PC-9 (cell line): ENCODE results near the gene EIF5A. TPM values are rescaled to one million over a fixed set of nuclear protein-coding genes. Genes with fewer than 3 reads are reported as not detected.
"Not testable (repeated sequence)": the region's sequence is repeated elsewhere in the genome, so short reads cannot be mapped to it uniquely, and the experiment has no call there.

Experiments used
- BruUV-seq: library from RNA; stranded (reverse); fragments of 400-500 nt; replicated peaks from 2 replicates; lab custom pipeline; 2021; lab: Mats Ljungman, UMichigan
- CTCF ChIA-PET: fragments of 300-600 bp; sonication (Branson Sonifier 250); formaldehyde crosslinking; loops from one replicate; lab custom pipeline; 2022; ENCODE audit warnings: antibody characterized with exemption; lab: Charles Lee
- POLR2A ChIA-PET: fragments of 300-600 bp; sonication (Branson Sonifier 250); formaldehyde crosslinking; loops from one replicate; lab custom pipeline; 2022; ENCODE audit warnings: antibody characterized with exemption; ENCODE audit not compliant: unreplicated experiment; lab: Charles Lee
- DNase-seq, 2 experiments: peaks; one replicate each; pipeline versions ENCODE4 v3.0.0 to v3.0.0-alpha.2; 2015 to 2022; ENCODE audit warnings: mixed read lengths in 1 of 2
- H2AFZ ChIP-seq: fragments of 200-600 bp; sonication (generic); 2 replicates; pipeline ENCODE4 v1.8.1; 2017; ENCODE audit warnings: antibody characterized with exemption
- H3F3A ChIP-seq: fragments of 200-600 bp; sonication (generic); 2 replicates; pipeline ENCODE4 v1.8.1; 2017; ENCODE audit warnings: antibody characterized with exemption, mild to moderate bottlenecking, low read depth; ENCODE audit not compliant: insufficient read depth
- H3K27ac ChIP-seq: fragments of 200-600 bp; sonication (generic); 2 replicates; pipeline ENCODE4 v1.6.1; 2016; ENCODE audit warnings: mixed run types
- H3K27me3 ChIP-seq: fragments of 200-600 bp; sonication (generic); 2 replicates; pipeline ENCODE4 v1.6.1; 2016; ENCODE audit warnings: low read depth, mixed run types; ENCODE audit not compliant: insufficient read depth
- H3K36me3 ChIP-seq: fragments of 200-600 bp; sonication (generic); 2 replicates; pipeline ENCODE4 v1.6.1; 2016; ENCODE audit warnings: low read depth, mixed run types
- H3K4me1 ChIP-seq: fragments of 200-600 bp; sonication (generic); replicated peaks from 2 replicates; pipeline ENCODE4 v1.6.1; 2016; ENCODE audit warnings: mixed run types; ENCODE audit not compliant: insufficient read depth
- H3K4me2 ChIP-seq: fragments of 200-600 bp; sonication (generic); 2 replicates; pipeline ENCODE4 v1.6.1; 2017; ENCODE audit warnings: mixed run types
- H3K4me3 ChIP-seq: fragments of 200-600 bp; sonication (generic); 2 replicates; pipeline ENCODE4 v1.6.1; 2016; ENCODE audit warnings: mixed run types
- H3K79me2 ChIP-seq: fragments of 200-600 bp; sonication (generic); 2 replicates; pipeline ENCODE4 v1.6.1; 2017; ENCODE audit warnings: low read depth, mixed run types
- H3K9me2 ChIP-seq: fragments of 200-600 bp; sonication (generic); 2 replicates; pipeline ENCODE4 v1.8.1; 2017; ENCODE audit warnings: mild to moderate bottlenecking; ENCODE audit not compliant: insufficient read depth
- H3K9me3 ChIP-seq: fragments of 200-600 bp; sonication (generic); 2 replicates; pipeline ENCODE4 v1.8.1; 2016; ENCODE audit warnings: low read depth; ENCODE audit not compliant: insufficient read depth
- H4K20me1 ChIP-seq: fragments of 200-600 bp; sonication (generic); 2 replicates; pipeline ENCODE4 v1.8.1; 2017; ENCODE audit not compliant: insufficient read depth
- CTCF ChIP-seq: fragments of 200-600 bp; sonication (generic); conservative IDR thresholded peaks from 2 replicates; pipeline ENCODE4 v1.6.1; 2017; ENCODE audit warnings: mixed run types, antibody characterized with exemption, mild to moderate bottlenecking, moderate library complexity
- EZH2 ChIP-seq: fragments of 200-600 bp; sonication (generic); IDR thresholded peaks from 2 replicates; pipeline ENCODE4 v1.8.0; 2017; ENCODE audit warnings: antibody characterized with exemption, low read depth
- intact Hi-C: fragments of 100-400 bp; cut with micrococcal nuclease; formaldehyde crosslinking; loops from one replicate; pipeline ENCODE4 v1.10.0; 2022; ENCODE audit not compliant: unreplicated experiment
- total RNA-seq: library from RNA; stranded (reverse); gene quantifications from 2 replicates; pipeline ENCODE4 v1.2.3, GENCODE V29; 2021

EIF5A gene
- total RNA-seq, 1 experiment from 2014 or later = 1,298 TPM

- BruUV-seq = no TSS peak
- intact Hi-C loops = no loop called here
- Histone ChIP-seq H4K20me1 (no peaks in the 10 kb centered on the region), H3F3A (peaks cover 5% of the 10 kb centered on the region; the same call in 1 of the 2 replicates), H3K4me3 (no peak overlapping the region), H3K9me3 (no peaks in the 10 kb centered on the region), H3K27me3 (no peaks in the 10 kb centered on the region), H3K27ac (no peak overlapping the region), H3K79me2 (no peaks in the 10 kb centered on the region), H3K4me2 (no peak overlapping the region), H3K9me2 (no peaks in the 10 kb centered on the region), H3K4me1 (peaks cover 7% of the 10 kb centered on the region; the same call in 1 of the 2 replicates), H3K36me3 (no peaks in the 10 kb centered on the region), H2AFZ (no peak overlapping the region)
- ChIA-PET POLR2A (interaction anchor here (0.6 kb wide), 1 partner anchor 97 kb away, joined by 3 read pairs; no protein-coding TSS in a partner anchor), CTCF (no interaction called here)
- TF ChIP-seq EZH2 = no peak
- DNase-seq = no peak
Observed at GRCh38 chr17:7334938-7335538, 27.6 kb downstream of the EIF5A start.

- POLR2A ChIA-PET, H3K4me1 ChIP-seq, CTCF ChIA-PET, DNase-seq, H2AFZ ChIP-seq, H3K79me2 ChIP-seq, H4K20me1 ChIP-seq, H3K27ac ChIP-seq, H3K9me3 ChIP-seq, H3K4me3 ChIP-seq, H3F3A ChIP-seq, H3K9me2 ChIP-seq, BruUV-seq, H3K36me3 ChIP-seq, H3K27me3 ChIP-seq, H3K4me2 ChIP-seq, intact Hi-C loops: not testable (repeated sequence)
Observed at GRCh38 chr17:7335765-7336164, 28.3 kb downstream of the EIF5A start.

GRCh38 chr17:7336240-7337175, 29.1 kb downstream of the EIF5A start, which contains the start of gene ACAP1:
ACAP1 (plus strand) TSS chr17:7336529; CDS start chr17:7336735, 206 bp downstream.
- no peak for DNase-seq
- POLR2A ChIA-PET = no interaction called here
- H4K20me1 ChIP-seq = no peaks in the 10 kb centered on the region
- CTCF ChIA-PET = interaction anchor here (1.4 kb wide), 1 partner anchor 9 kb away, joined by 4 read pairs; no protein-coding TSS in a partner anchor
- no peak within 1 kb of the TSS for H3K4me3 ChIP-seq
- no peaks in the 10 kb centered on the region for H3K36me3 ChIP-seq
- H3K9me3 ChIP-seq = no peaks in the 10 kb centered on the region
- H2AFZ ChIP-seq = no peak within 1 kb of the TSS
- H3K4me2 ChIP-seq = no peak within 1 kb of the TSS
- no peaks in the 10 kb centered on the region for H3K27me3 ChIP-seq
- H3K79me2 ChIP-seq = no peaks in the 10 kb centered on the region
- TF ChIP-seq CTCF = no peak
- TF ChIP-seq EZH2 = no peak
- no TSS peak for BruUV-seq
- no peaks in the 10 kb centered on the region; the same call in 1 of the 2 replicates for H3F3A ChIP-seq
- intact Hi-C loops = no loop called here
- no peak within 1 kb of the TSS for H3K27ac ChIP-seq
- no peaks in the 10 kb centered on the region for H3K9me2 ChIP-seq
- H3K4me1 ChIP-seq = no peaks in the 10 kb centered on the region

- DNase-seq, H3K36me3 ChIP-seq, H3K27ac ChIP-seq, H3F3A ChIP-seq, BruUV-seq, intact Hi-C loops, POLR2A ChIA-PET, H3K4me1 ChIP-seq, H3K9me2 ChIP-seq, H3K4me3 ChIP-seq, H4K20me1 ChIP-seq, H3K4me2 ChIP-seq, H3K27me3 ChIP-seq, H2AFZ ChIP-seq, H3K9me3 ChIP-seq, H3K79me2 ChIP-seq: not testable (repeated sequence)
- CTCF ChIA-PET = interaction anchor here (0.6 to 1.4 kb wide), 2 partner anchors 8 to 379 kb away, joined by 3 to 4 read pairs; no protein-coding TSS in a partner anchor
Observed at GRCh38 chr17:7337600-7337999, 30.2 kb downstream of the EIF5A start.
